ENCODE data around the gene ANKRD13D. TPM values are rescaled to one million over a fixed set of nuclear protein-coding genes. Genes with fewer than 3 reads are reported as not detected.

The ANKRD13D gene
- total RNA-seq: 69.7 TPM

GRCh38 chr11:67289226-67289650, at the start of gene ANKRD13D:
Gene ANKRD13D (plus strand): TSS chr11:67289303. CDS start chr11:67289461, 158 bp downstream.
- no peak for DNase-seq (ENCODE audit: low spot score)
- ATAC-seq: peak; percentile 28
- intact Hi-C loops (cut with DNase I): no loop called here

GRCh38 chr11:67239783-67240575, 49.1 kb upstream of the ANKRD13D start:
- ATAC-seq: peak; percentile 99
- intact Hi-C loops (cut with DNase I): no loop called here
- peak; percentile 95 for DNase-seq (ENCODE audit: low spot score)

GRCh38 chr11:67240576-67241389, 48.3 kb upstream of the ANKRD13D start:
- intact Hi-C loops (cut with DNase I): no loop called here
- ATAC-seq: peak; percentile 60
- peak; percentile 80 for DNase-seq (ENCODE audit: low spot score)

- DNase-seq (ENCODE audit: low spot score): no peak
- intact Hi-C loops (cut with DNase I): no loop called here
Observed at GRCh38 chr11:67242548-67242947, 46.6 kb upstream of the ANKRD13D start.

GRCh38 chr11:67243051-67243450, 46.1 kb upstream of the ANKRD13D start:
- DNase-seq (ENCODE audit: low spot score) (no peak), ATAC-seq (no peak)
- intact Hi-C loops (cut with DNase I): no loop called here

More at GRCh38 chr11:67242548-67242947, 46.6 kb upstream of the ANKRD13D start:
- no peak for ATAC-seq

GRCh38 chr11:67245046-67245445, 44.1 kb upstream of the ANKRD13D start:
- DNase-seq (ENCODE audit: low spot score) (no peak), ATAC-seq (no peak)
- intact Hi-C loops (cut with DNase I): no loop called here

- ATAC-seq (no peak), DNase-seq (ENCODE audit: low spot score) (no peak)
- intact Hi-C loops (cut with DNase I): no loop called here
Observed at GRCh38 chr11:67247946-67248550, 41.1 kb upstream of the ANKRD13D start.

GRCh38 chr11:67248653-67249052, 40.5 kb upstream of the ANKRD13D start:
- no peak for ATAC-seq
- DNase-seq (ENCODE audit: low spot score): no peak
- intact Hi-C loops (cut with DNase I): no loop called here

GRCh38 chr11:67250059-67251043, 38.8 kb upstream of the ANKRD13D start:
- DNase-seq (ENCODE audit: low spot score) (peak; percentile 49), ATAC-seq (no peak)
- intact Hi-C loops (cut with DNase I): no loop called here

GRCh38 chr11:67251841-67252240, 37.3 kb upstream of the ANKRD13D start:
- intact Hi-C loops (cut with DNase I): no loop called here
- ATAC-seq: no peak
- no peak for DNase-seq (ENCODE audit: low spot score)

GRCh38 chr11:67252831-67253239, 36.3 kb upstream of the ANKRD13D start:
- intact Hi-C loops (cut with DNase I): no loop called here
- ATAC-seq: peak; percentile 70
- peak; percentile 54 for DNase-seq (ENCODE audit: low spot score)

- intact Hi-C loops (cut with DNase I): no loop called here
- peak; percentile 42 for DNase-seq (ENCODE audit: low spot score)
Observed at GRCh38 chr11:67253872-67254624, 35.1 kb upstream of the ANKRD13D start.

GRCh38 chr11:67254798-67255197, 34.3 kb upstream of the ANKRD13D start:
- intact Hi-C loops (cut with DNase I): no loop called here
- peak; percentile 54 for DNase-seq (ENCODE audit: low spot score)
- no peak for ATAC-seq

More at GRCh38 chr11:67253872-67254624, 35.1 kb upstream of the ANKRD13D start:
- peak; percentile 63 for ATAC-seq

GRCh38 chr11:67255353-67255752, 33.8 kb upstream of the ANKRD13D start:
- intact Hi-C loops (cut with DNase I): no loop called here
- peak; percentile 49 for DNase-seq (ENCODE audit: low spot score)
- ATAC-seq: no peak

- ATAC-seq (peak; percentile 5), DNase-seq (ENCODE audit: low spot score) (peak; percentile 42)
- intact Hi-C loops (cut with DNase I): no loop called here
Observed at GRCh38 chr11:67255864-67256263, 33.2 kb upstream of the ANKRD13D start.

- peak; percentile 33 for DNase-seq (ENCODE audit: low spot score)
- ATAC-seq: no peak
Observed at GRCh38 chr11:67256477-67257135, 32.5 kb upstream of the ANKRD13D start.

GRCh38 chr11:67260406-67260805, 28.7 kb upstream of the ANKRD13D start:
- ATAC-seq (no peak), DNase-seq (ENCODE audit: low spot score) (peak; percentile 26)
- intact Hi-C loops (cut with DNase I): no loop called here

More at GRCh38 chr11:67256477-67257135, 32.5 kb upstream of the ANKRD13D start:
- intact Hi-C loops (cut with DNase I): no loop called here

Data from sciatic nerve (tissue), 2 donors.